Daoy (cell line): ENCODE measurements around the gene POU4F3. TPM values are rescaled to one million over a fixed set of nuclear protein-coding genes. Genes with fewer than 3 reads are reported as not detected.

Experiments
- DNase-seq: peaks from one replicate; pipeline ENCODE4 v3.0.0-alpha.2; 2015; ENCODE audit warnings: low read depth
- total RNA-seq: library from RNA; depleted of rRNA; stranded (reverse); fragments of >200 nt; shearing (Covaris generic); gene quantifications from 2 replicates; pipeline ENCODE4 v1.2.3, GENCODE V29; 2014

The POU4F3 gene
- total RNA-seq, 1 experiment from 2014 or later, result 0.29 TPM

- peak; percentile 4 for DNase-seq
These were observed 1.1 kb downstream of the POU4F3 start for GRCh38 chr5:146339715-146340259.

- DNase-seq, result peak; percentile 73
These were observed 1.8 kb downstream of the POU4F3 start for GRCh38 chr5:146340260-146341081.

GRCh38 chr5:146341854-146342253, 3.2 kb downstream of the POU4F3 start:
- no peak for DNase-seq

- no peak for DNase-seq
These were observed 3.9 kb downstream of the POU4F3 start for GRCh38 chr5:146342519-146342881.

GRCh38 chr5:146342882-146343865, 4.5 kb downstream of the POU4F3 start:
- DNase-seq, result peak; percentile 11

- DNase-seq, result peak; percentile 57
These were observed 5.8 kb downstream of the POU4F3 start for GRCh38 chr5:146344155-146345118.

GRCh38 chr5:146345240-146345577, 6.6 kb downstream of the POU4F3 start:
- DNase-seq, result no peak

GRCh38 chr5:146345578-146346366, 7.1 kb downstream of the POU4F3 start:
- peak; percentile 15 for DNase-seq

GRCh38 chr5:146357126-146357525, 18.5 kb downstream of the POU4F3 start:
- no peak for DNase-seq

- DNase-seq, result no peak
These were observed 21.2 kb downstream of the POU4F3 start for GRCh38 chr5:146359836-146360235.

GRCh38 chr5:146363161-146363874, 24.7 kb downstream of the POU4F3 start:
- no peak for DNase-seq

- no peak for DNase-seq
These were observed 27.0 kb downstream of the POU4F3 start for GRCh38 chr5:146365618-146366017.

- DNase-seq, result no peak
These were observed 28.3 kb downstream of the POU4F3 start for GRCh38 chr5:146366904-146367303.

- DNase-seq, result no peak
These were observed 29.5 kb downstream of the POU4F3 start for GRCh38 chr5:146368137-146368536.

GRCh38 chr5:146369691-146370090, 31.1 kb downstream of the POU4F3 start:
- DNase-seq, result peak; percentile 79

GRCh38 chr5:146376821-146377220, 38.2 kb downstream of the POU4F3 start:
- DNase-seq, result no peak

GRCh38 chr5:146378986-146379385, 40.3 kb downstream of the POU4F3 start:
- no peak for DNase-seq

- no peak for DNase-seq
These were observed 42.1 kb downstream of the POU4F3 start for GRCh38 chr5:146380714-146381113.

- DNase-seq, result no peak
These were observed 49.7 kb downstream of the POU4F3 start for GRCh38 chr5:146388386-146388785.

GRCh38 chr5:146390469-146390868, 51.8 kb downstream of the POU4F3 start:
- DNase-seq, result no peak
